PFSK-1 (cell line): ENCODE data around the gene TGFBRAP1.

Experiments
- FOXP2 ChIP-seq: optimal IDR thresholded peaks from 2 replicates; pipeline ENCODE3; 2011; ENCODE audit warnings: borderline replicate concordance, control low read depth, inconsistent platforms; ENCODE audit not compliant: insufficient read depth; ENCODE audit errors: extremely low read length, extremely low read depth
- POLR2AphosphoS5 ChIP-seq: IDR thresholded peaks from 2 replicates; pipeline ENCODE4 v1.6.1; 2012; ENCODE audit warnings: low read depth, mild to moderate bottlenecking, control low read depth, low read length, moderate library complexity
- REST ChIP-seq, 2 experiments: IDR thresholded peaks; 2 replicates each; pipeline versions ENCODE4 v1.6.1 to v1.8.0; 2011 to 2012; ENCODE audit warnings: low read depth in 2 of 2, low read length in 2 of 2, control low read depth in 1 of 2, inconsistent platforms in 1 of 2, mild to moderate bottlenecking in 1 of 2, moderate library complexity in 1 of 2; ENCODE audit not compliant: insufficient read depth in 1 of 2
- SIN3A ChIP-seq: IDR thresholded peaks from 2 replicates; pipeline ENCODE4 v1.6.1; 2012; ENCODE audit warnings: mild to moderate bottlenecking, low read length, moderate library complexity, borderline replicate concordance; ENCODE audit not compliant: insufficient read depth
- TAF1 ChIP-seq: IDR thresholded peaks from 2 replicates; pipeline ENCODE4 v1.6.1; 2012; ENCODE audit warnings: low read length, control low read depth, borderline replicate concordance; ENCODE audit not compliant: insufficient read depth

TGFBRAP1 gene

DNA sequence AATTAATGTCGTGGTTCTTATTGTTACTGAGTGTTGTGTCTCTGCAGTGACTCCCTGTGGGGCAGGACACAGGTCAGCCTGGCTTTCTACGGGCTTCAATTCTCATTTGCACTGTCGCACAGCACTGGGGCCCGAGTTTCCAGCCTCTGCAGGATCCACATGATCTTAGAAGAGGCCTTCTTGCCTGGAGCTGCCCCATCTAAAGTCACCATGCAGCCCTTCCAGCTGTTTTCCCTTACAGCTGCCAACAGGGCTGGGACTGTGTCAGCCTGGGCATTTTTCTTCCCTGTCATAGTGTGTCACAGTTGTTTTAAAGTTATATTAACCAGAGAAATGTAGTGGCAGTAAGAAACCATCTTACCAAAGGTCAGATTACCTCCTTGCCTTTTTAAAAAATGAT lies 42.3 kb upstream of the TGFBRAP1 start:
- no peak for TF ChIP-seq FOXP2
- TF ChIP-seq REST (IDR thresholded peaks at IDR 0.05; ENCODE audit: insufficient read depth in 1 of 2, low read depth in 2 of 2, low read length in 2 of 2), result no peak

DNA sequence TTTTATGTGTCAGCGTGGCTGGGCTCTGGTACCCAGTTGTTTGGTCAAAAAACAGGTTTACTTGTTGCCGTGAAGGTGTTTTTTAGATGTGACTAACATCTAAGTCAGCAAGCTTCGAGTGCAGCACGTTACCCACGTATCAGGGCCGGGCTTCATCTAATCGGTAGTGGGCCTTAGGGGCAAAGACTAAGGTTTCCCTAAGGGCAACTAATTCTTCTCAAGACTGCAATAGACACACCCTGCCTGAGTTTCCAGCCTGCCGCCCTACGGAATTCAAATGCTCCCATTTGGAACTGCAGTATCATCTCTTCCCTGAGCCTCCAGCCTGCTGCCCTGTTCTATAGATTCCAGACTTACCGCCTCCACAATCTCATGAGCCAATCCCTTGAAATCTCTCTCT lies 41.6 kb upstream of the TGFBRAP1 start:
- no peak for TF ChIP-seq REST (IDR thresholded peaks at IDR 0.05; ENCODE audit: insufficient read depth in 1 of 2, low read depth in 2 of 2, low read length in 2 of 2)
- no peak for TF ChIP-seq POLR2AphosphoS5
- TF ChIP-seq SIN3A, result no peak
- TF ChIP-seq FOXP2, result no peak
- TF ChIP-seq TAF1, result no peak

GRCh38 chr2:105369777-105370690 lies 40.5 kb upstream of the TGFBRAP1 start:
- peak; percentile 75 for TF ChIP-seq FOXP2
- no peak for TF ChIP-seq TAF1

DNA sequence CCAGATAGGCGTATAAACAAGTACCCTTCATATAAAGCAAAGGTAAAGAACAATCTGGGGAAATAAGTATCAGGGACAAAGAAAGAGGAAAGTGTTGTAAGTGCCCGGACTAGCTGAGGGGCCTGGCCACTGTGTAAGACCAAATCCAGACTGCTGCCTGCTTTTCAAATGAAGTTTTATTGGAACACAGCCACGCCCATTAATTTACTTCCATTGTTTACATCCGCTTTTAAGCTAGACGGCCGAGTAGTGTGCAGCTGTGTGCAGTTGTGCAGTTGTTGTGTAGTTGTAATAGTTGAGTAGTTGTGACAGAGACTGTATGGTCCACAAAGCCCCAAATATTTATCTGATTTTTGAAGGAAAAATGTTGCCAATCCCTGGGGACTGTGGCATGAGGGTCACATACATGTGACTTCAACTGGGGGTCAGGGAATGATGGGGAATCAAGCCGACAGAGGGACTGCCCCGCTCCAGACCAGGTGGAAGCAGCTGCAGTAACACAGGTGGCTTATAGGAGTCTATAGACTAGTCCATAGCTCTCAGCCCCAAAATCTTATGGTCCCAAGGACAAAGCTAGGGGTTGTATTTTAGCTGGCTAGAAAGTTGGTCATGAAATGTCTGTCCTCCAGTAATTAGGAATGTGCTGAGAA lies 39.3 kb upstream of the TGFBRAP1 start:
- TF ChIP-seq TAF1 (no peak), POLR2AphosphoS5 (no peak), FOXP2 (no peak)

GRCh38 chr2:105365206-105365605 lies 35.7 kb upstream of the TGFBRAP1 start:
- TF ChIP-seq SIN3A (no peak), POLR2AphosphoS5 (no peak), FOXP2 (no peak), TAF1 (no peak), REST (IDR thresholded peaks at IDR 0.05; ENCODE audit: insufficient read depth in 1 of 2, low read depth in 2 of 2, low read length in 2 of 2) (no peak)
